HFFc6 (cell line): Measurements from ENCODE around the gene IFRD1. TPM values are rescaled to one million over a fixed set of nuclear protein-coding genes. Genes with fewer than 3 reads are reported as not detected.
A peak's percentile ranks its signal among the peaks of the same experiment; 100 is the strongest.
"Not testable (repeated sequence)": the region's sequence is repeated elsewhere in the genome, so short reads cannot be mapped to it uniquely, and the experiment has no call there.

ENCODE experiments used
- DNase-seq: peaks from one replicate; pipeline ENCODE4 v3.0.0-alpha.2; 2018
- H3K27ac Mint-ChIP-seq: 2 replicates; pipeline ENCODE4 v1.8.0; 2020; ENCODE audit warnings: mild to moderate bottlenecking, mixed read lengths
- H3K27me3 Mint-ChIP-seq: 2 replicates; pipeline ENCODE4 v1.8.0; 2021; ENCODE audit warnings: mild to moderate bottlenecking, moderate library complexity, mixed read lengths; ENCODE audit not compliant: insufficient read depth
- H3K36me3 Mint-ChIP-seq: 2 replicates; pipeline ENCODE4 v1.8.0; 2021; ENCODE audit warnings: low read depth, mixed read lengths
- H3K4me1 Mint-ChIP-seq: 2 replicates; pipeline ENCODE4 v1.8.0; 2020; ENCODE audit warnings: low read depth, mixed read lengths
- H3K4me3 Mint-ChIP-seq: 2 replicates; pipeline ENCODE4 v1.8.0; 2020; ENCODE audit warnings: mild to moderate bottlenecking, moderate library complexity, mixed read lengths
- H3K9me3 Mint-ChIP-seq: 2 replicates; pipeline ENCODE4 v1.8.0; 2020; ENCODE audit warnings: mild to moderate bottlenecking, mixed read lengths
- CTCF ChIP-seq: fragments of 200-600 bp; sonication (generic); IDR thresholded peaks from 2 replicates; pipeline ENCODE4 v1.5.0; 2021; ENCODE audit warnings: antibody characterized with exemption, mild to moderate bottlenecking
- total RNA-seq, 6 experiments: library from RNA; stranded (reverse); fragmentation: NEBNext Ultra II Directional; extraction: Animal tissue kit (Norgen Biotek cat#: 25700); gene quantifications; 2 replicates in 1 of 6; 3 replicates in 5 of 6; pipeline ENCODE4 v1.2.3, GENCODE V29; 2021

IFRD1 gene
- total RNA-seq, 6 experiments from 2014 or later: 25.4 to 30.0 (median 27.5) TPM

GRCh38 chr7:112511451-112512202 lies 61.4 kb downstream of the IFRD1 start:
- TF ChIP-seq CTCF: no peak
- Mint-ChIP-seq H3K9me3 (no peaks in the 10 kb centered on the region), H3K27me3 (peaks cover 12% of the 10 kb centered on the region), H3K4me3 (no peak overlapping the region), H3K27ac (no peak overlapping the region), H3K4me1 (peaks cover 18% of the 10 kb centered on the region), H3K36me3 (no peaks in the 10 kb centered on the region)
- no peak for DNase-seq

GRCh38 chr7:112512451-112513210 lies 62.4 kb downstream of the IFRD1 start:
- no peak overlapping the region for H3K4me3 Mint-ChIP-seq
- H3K27ac Mint-ChIP-seq: no peak overlapping the region
- no peak for DNase-seq
- H3K36me3 Mint-ChIP-seq: no peaks in the 10 kb centered on the region
- peaks cover 18% of the 10 kb centered on the region for H3K4me1 Mint-ChIP-seq
- no peaks in the 10 kb centered on the region for H3K9me3 Mint-ChIP-seq
- peaks cover 17% of the 10 kb centered on the region for H3K27me3 Mint-ChIP-seq
- no peak for TF ChIP-seq CTCF

GRCh38 chr7:112515989-112516388 lies 65.7 kb downstream of the IFRD1 start:
- H3K4me3 Mint-ChIP-seq: no peak overlapping the region
- no peak overlapping the region for H3K27ac Mint-ChIP-seq
- peaks cover 1% of the 10 kb centered on the region for H3K4me1 Mint-ChIP-seq
- no peak for DNase-seq
- H3K27me3 Mint-ChIP-seq: peaks cover 22% of the 10 kb centered on the region
- H3K9me3 Mint-ChIP-seq: no peaks in the 10 kb centered on the region
- no peaks in the 10 kb centered on the region for H3K36me3 Mint-ChIP-seq
- peak; percentile 8; the same call in 1 of the 2 replicates for TF ChIP-seq CTCF

- H3K27ac Mint-ChIP-seq, H3K36me3 Mint-ChIP-seq, DNase-seq, H3K9me3 Mint-ChIP-seq, H3K4me1 Mint-ChIP-seq, H3K4me3 Mint-ChIP-seq: not testable (repeated sequence)
- peaks cover 22% of the 10 kb centered on the region for H3K27me3 Mint-ChIP-seq
Observed at GRCh38 chr7:112516418-112516817, 66.2 kb downstream of the IFRD1 start.

- Mint-ChIP-seq H3K4me3 (no peak overlapping the region), H3K9me3 (no peaks in the 10 kb centered on the region), H3K27me3 (peaks cover 27% of the 10 kb centered on the region), H3K36me3 (no peaks in the 10 kb centered on the region), H3K4me1 (no peaks in the 10 kb centered on the region), H3K27ac (no peak overlapping the region)
- DNase-seq: no peak
- TF ChIP-seq CTCF: no peak
Observed at GRCh38 chr7:112517487-112517886, 67.2 kb downstream of the IFRD1 start.

- no peaks in the 10 kb centered on the region for H3K9me3 Mint-ChIP-seq
- H3K4me3 Mint-ChIP-seq: no peak overlapping the region
- DNase-seq: no peak
- no peaks in the 10 kb centered on the region for H3K36me3 Mint-ChIP-seq
- peaks cover 38% of the 10 kb centered on the region for H3K27me3 Mint-ChIP-seq
- TF ChIP-seq CTCF: no peak
- no peak overlapping the region for H3K27ac Mint-ChIP-seq
- no peaks in the 10 kb centered on the region for H3K4me1 Mint-ChIP-seq
Observed at GRCh38 chr7:112520787-112521186, 70.5 kb downstream of the IFRD1 start.
